ENCODE measurements around the gene DNAJB13.
A peak's percentile ranks its signal among the peaks of the same experiment; 100 is the strongest.

Gene DNAJB13

GRCh38 chr11:74001822-74002286 lies 51.0 kb downstream of the DNAJB13 start:
- no peak for DNase-seq

- DNase-seq = no peak
Observed at GRCh38 chr11:74002832-74003231, 52.0 kb downstream of the DNAJB13 start.

DNA sequence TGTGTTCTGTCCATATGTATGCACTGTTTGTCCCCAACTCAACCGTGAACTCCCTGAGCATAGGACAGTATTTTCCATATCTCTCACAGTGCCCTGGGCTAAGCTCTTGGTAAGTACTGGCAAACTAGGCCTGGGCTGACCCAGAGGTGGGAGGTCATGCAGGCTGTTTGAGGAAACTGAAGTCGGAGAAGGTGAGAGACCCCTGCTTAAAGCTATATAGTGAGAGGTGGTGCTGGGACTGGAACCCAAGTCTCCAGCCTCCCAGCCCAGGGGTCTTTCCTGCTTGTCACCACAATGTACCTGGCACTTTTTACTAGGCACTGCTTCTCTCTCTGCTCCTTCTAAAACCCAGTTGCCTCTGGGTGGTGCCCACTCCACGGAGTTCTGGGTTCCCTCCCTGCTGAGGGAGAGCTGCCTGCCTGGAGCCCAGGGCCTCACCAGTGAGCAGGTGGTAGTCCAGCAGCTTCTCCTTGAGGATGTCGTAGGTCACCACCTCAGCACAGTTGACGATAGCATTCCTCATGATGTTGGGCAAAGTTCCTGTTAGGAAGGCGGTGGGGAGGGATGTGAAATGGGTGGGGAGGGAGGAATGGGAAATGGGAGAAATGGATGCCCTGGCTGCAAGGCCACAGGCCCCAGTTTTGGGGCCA lies 53.3 kb downstream of the DNAJB13 start:
- no peak for DNase-seq

DNA sequence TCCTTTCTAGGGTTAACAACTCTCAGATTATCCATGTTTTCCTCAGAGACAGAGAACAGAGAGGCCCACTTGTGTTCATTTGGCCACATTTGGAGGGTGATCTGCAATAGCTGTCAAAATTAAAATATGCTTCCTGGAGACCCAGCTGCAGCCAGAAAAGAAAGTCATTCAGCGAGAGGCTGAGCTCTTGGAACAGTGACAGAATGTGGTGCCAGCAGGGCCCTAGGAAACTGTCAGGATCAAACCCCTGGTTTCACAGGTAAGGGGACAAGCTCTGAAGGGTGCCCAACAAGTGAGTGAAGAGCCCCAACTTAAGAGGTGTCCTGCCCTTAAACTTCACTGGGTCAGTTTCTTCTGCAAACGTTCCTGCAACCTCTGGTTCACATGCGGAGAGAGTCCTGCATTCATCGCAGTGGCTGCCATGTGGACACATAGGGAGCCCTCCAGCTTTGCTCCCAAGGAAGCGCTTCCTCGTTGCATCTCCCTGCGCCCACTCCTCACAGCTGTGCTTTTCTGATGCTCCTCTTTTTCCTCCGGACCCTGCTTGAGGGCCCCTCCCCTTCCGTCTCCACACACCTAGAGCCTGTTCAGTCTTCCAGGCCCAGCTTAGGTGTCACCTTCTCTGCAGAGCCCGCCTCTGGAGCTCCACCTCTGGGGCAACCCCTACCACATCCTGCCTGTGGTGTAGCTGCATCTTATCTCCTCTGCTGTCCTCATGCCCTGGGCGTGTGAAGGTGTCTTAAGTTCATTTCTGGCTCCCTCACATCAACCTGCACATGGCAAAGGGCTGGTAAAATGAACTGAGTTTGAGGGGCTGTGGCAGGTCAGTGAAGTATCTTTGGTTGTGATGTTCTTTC lies 54.2 kb downstream of the DNAJB13 start:
- DNase-seq = no peak

DNA sequence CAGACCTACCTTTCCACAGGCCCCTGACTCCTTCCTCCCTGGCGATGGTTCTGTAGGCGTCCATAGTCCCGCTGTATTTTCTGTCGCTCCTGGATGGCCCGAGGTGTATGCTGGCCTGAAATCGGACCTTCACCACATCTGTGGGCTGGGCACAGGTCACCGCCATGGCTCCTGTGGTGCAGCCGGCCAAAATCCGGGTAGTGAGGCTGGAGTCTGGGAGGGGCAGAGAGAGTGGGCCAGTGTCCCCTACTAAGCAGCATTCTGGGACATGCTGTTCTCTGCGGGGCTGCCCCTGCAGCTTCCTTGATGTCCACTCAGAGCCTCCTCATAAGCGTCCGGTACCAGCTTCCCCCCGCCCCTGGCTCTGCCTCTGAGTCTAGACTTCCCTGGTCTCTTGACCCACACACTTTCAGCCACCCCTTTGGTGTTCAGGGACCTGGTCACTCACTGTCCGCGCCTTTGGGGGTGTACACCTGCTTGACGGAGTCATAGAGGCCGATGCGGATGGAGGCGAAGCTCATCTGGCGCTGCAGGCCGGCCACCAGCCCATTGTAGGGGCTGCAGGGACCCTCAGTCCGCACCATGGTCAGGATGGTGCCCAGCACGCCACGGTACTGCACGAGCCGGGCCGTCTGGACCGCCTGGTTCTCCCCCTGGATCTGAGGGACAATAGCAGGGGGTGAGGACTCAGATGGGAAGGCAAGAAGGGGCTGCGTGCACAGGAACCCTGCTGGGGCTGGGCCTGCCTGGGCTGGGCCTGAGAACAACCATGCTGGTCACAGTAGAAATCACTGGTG lies 55.1 kb downstream of the DNAJB13 start:
- no peak for DNase-seq

- DNase-seq = no peak
Observed at GRCh38 chr11:74006743-74007304, 56.0 kb downstream of the DNAJB13 start.

- DNase-seq = no peak
Observed at GRCh38 chr11:74007691-74008372, 57.0 kb downstream of the DNAJB13 start.

DNA sequence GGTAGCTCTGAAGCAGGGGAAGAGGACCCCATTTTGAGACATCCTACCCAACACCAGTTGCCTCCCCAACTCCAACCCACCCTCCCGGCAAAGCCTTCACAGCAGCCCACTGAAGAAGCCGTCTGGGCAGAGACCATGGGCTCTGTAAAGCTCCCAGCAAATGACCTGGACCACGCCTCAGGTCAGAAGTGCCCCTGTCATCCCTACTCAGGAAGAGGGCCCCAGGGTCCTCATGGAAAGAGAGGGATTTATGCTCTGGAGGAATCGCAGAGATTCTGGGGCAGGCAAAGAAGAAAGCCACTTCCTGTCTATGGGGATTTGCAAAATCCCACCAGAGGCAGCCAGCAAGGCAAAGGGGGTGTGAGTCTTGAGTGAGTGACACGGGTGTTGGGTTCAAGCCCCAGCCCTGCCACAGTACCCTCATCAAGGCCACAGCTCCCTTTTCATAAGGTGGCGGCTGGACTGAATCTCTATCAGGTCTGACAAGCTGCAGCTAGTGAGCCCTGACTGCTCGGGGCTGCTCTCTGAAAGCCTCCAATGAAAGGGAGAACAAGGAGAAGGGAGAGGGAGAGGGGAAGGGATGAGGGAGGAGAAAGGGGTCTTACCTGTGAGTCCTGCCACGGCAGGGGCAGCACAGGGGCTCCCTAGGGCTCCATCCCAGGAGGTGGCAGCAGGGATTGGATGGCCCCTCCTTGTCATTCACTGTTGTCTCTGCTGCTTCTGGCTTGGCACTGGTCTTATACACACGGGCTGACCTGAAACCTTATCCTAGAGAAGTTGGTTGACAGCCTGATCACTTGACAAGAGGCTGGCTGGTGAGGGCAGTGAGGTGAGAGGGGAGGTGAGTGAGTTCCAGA lies 57.8 kb downstream of the DNAJB13 start, which contains the start of gene UCP3:
UCP3 (minus strand) TSS at position 713 of the 857 bp plus-strand sequence. CDS start 2,043 bp downstream, outside the sequence.
- no peak for DNase-seq

DNA sequence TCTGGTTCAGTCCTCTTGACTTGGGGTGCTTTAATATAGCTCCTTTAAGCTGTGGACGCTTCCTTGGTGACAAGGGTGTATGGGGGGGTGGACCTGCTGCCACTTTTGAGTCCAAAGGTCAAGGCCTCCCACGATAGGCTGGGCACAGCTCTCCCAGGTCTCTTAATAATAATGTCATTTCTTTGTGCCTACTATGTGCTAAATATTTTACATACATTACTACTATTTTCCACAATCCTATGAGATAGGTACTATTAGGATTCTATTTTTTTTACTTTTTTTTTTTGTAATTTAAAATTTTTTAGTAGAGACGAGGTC lies 58.4 kb downstream of the DNAJB13 start:
- DNase-seq = no peak

DNA sequence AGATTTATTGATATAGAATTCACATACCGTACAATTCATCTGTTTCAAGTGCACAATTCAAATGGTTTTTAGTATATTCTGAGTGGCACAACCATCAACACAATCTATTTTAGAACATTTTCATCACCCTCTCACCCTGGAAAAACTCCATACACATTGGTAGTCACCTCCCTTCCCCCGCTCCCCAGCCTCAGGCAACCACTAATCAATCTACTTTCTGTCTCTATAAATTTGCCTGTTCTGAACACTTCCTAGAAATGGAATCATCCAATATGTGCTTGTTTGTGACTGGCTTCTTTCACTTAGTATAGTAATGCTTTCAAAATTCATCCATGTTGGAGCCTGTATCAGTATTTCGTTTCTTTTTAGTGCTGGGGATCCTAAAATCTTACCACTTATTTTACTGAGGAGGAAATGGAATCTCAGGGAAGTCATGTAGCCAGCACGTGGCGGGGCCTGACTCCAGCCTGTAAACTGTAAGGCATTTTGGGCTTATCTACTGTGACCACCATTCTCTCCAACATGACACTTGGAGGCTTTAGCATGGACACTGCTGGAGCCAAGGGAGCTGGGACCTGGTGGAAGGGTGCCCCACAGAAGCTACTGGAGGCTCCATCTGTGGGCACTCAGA lies 59.0 kb downstream of the DNAJB13 start:
- no peak for DNase-seq

GRCh38 chr11:74010306-74011300 lies 59.8 kb downstream of the DNAJB13 start:
- DNase-seq = no peak

- peak; percentile 53 for DNase-seq
Observed at GRCh38 chr11:74011360-74012073, 60.7 kb downstream of the DNAJB13 start.

DNA sequence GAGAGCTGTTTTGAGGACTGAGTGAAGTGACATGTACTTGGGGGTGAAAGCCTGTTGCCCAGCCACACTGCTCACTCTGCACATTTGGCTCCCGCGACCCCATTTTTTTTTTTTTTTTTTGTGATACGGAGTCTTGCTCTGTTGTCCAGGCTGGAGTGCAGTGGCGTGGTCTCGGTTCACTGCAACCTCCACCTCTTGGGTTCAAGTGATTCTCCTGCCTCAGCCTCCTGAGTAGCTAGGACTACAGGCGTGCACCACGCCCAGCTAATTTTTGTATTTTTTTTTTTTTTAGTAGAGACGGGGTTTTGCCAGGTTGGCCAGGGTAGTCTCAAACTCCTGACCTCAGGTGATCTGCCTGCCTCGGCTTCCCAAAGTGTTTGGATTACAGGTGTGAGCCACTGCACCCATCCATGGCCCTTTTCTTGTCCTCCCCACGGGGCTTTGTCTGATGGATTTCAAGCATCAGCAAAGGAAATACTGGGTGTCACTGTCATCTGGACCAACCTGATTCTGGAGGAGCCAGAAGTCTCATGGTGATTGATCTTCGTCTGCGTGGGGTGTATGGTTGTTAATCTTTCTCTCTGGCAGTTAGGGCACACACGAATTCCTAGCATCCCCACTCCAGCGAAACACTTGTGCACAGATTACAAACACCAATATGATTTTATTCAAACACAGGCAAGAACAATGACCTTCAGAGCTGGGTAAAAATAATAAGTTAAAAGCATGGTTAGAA lies 61.4 kb downstream of the DNAJB13 start:
- no peak for DNase-seq

GRCh38 chr11:74013141-74013540 lies 62.3 kb downstream of the DNAJB13 start:
- no peak for DNase-seq

- DNase-seq = no peak
Observed at GRCh38 chr11:74014880-74015279, 64.1 kb downstream of the DNAJB13 start.

- DNase-seq = no peak
Observed at GRCh38 chr11:74015919-74016684, 65.3 kb downstream of the DNAJB13 start.

DNA sequence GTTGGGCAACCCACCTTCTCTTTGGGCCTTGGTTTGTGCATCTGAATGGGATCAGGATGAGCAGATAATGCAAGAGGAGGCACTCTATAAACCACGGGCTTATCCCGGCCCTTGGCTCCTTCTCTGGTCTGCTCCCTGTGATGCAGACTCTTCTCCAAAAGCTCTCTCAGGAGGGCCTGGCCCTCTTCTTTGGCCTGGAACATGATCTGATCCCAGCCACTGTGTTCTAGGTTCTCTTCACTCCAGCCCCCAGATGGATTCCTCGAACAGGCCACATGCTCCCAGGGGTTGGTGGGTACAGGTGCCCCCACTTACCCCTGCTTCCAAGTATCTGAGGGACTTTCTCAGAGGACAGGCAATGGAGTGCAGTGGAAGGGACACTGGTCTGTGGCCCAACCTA lies 66.8 kb downstream of the DNAJB13 start:
- DNase-seq = no peak

All from fibroblast of skin of back (primary cell).